SK-N-SH (cell line): ENCODE data around the gene EPB41L4A. TPM values are rescaled to one million over a fixed set of nuclear protein-coding genes. Genes with fewer than 3 reads are reported as not detected.

Experiments used
- CTCF ChIA-PET: fragments of 300-600, 350-600 bp; formaldehyde crosslinking; extraction: SDS; loops from one replicate; lab custom pipeline; 2021; lab: Yijun Ruan, JAX
- POLR2A ChIA-PET: fragments of 350-600 bp; sonication (Branson Sonifier 250); formaldehyde crosslinking; extraction: SDS; loops from one replicate; lab custom pipeline; 2020; ENCODE audit warnings: antibody characterized with exemption, inconsistent platforms; lab: Yijun Ruan, JAX
- DNase-seq: peaks from one replicate; pipeline ENCODE4 v3.0.0; 2012
- H2AFZ ChIP-seq: fragments of 200-600 bp; sonication (generic); 2 replicates; pipeline ENCODE4 v1.8.1; 2016; ENCODE audit warnings: antibody characterized with exemption, mild to moderate bottlenecking, low read depth
- H3F3A ChIP-seq: fragments of 200-600 bp; sonication (generic); replicated peaks from 2 replicates; pipeline ENCODE3; 2016; ENCODE audit warnings: antibody characterized with exemption, mild to moderate bottlenecking; ENCODE audit not compliant: insufficient read depth
- H3K27ac ChIP-seq, 2 experiments: fragments of 200-500 bp in 1 of 2; fragments of 200-600 bp in 1 of 2; sonication (Bioruptor generic) in 1 of 2; sonication (generic), shearing (Covaris generic) in 1 of 2; 2 replicates each; pipeline versions ENCODE4 v1.5.1 to v1.6.1; 2014 to 2016; ENCODE audit warnings: low read depth in 2 of 2, inconsistent platforms in 1 of 2, low read length in 1 of 2, mild to moderate bottlenecking in 1 of 2, mixed read lengths in 1 of 2
- H3K27me3 ChIP-seq: fragments of 200-600 bp; sonication (generic), shearing (Covaris generic); 2 replicates; pipeline ENCODE4 v1.6.1; 2016; ENCODE audit warnings: mixed run types; ENCODE audit not compliant: insufficient read depth
- H3K36me3 ChIP-seq, 2 experiments: fragments of 200-500 bp in 1 of 2; fragments of 200-600 bp in 1 of 2; sonication (Bioruptor generic) in 1 of 2; sonication (generic) in 1 of 2; replicated peaks in 1 of 2; 2 replicates each; pipeline versions ENCODE3 to v1.5.1; 2014 to 2016; ENCODE audit warnings: low read length in 1 of 2, mild to moderate bottlenecking in 1 of 2; ENCODE audit not compliant: insufficient read depth in 2 of 2, control insufficient read depth in 1 of 2
- H3K4me1 ChIP-seq, 2 experiments: fragments of 200-500 bp in 1 of 2; fragments of 200-600 bp in 1 of 2; sonication (Bioruptor generic) in 1 of 2; sonication (generic), shearing (Covaris generic) in 1 of 2; 2 replicates each; pipeline versions ENCODE4 v1.5.1 to v1.6.1; 2014 to 2016; ENCODE audit warnings: low read depth in 1 of 2, low read length in 1 of 2, mixed run types in 1 of 2; ENCODE audit not compliant: insufficient read depth in 2 of 2, control insufficient read depth in 1 of 2
- H3K4me2 ChIP-seq: fragments of 200-600 bp; sonication (generic), shearing (Covaris generic); 2 replicates; pipeline ENCODE4 v1.6.1; 2017; ENCODE audit warnings: mixed run types
- H3K4me3 ChIP-seq, 2 experiments: fragments of 200-500 bp in 1 of 2; fragments of 200-600 bp in 1 of 2; sonication (Bioruptor generic) in 1 of 2; sonication (generic), shearing (Covaris generic) in 1 of 2; 2 replicates each; pipeline versions ENCODE4 v1.5.1 to v1.8.1; 2014 to 2016; ENCODE audit warnings: low read depth in 2 of 2, inconsistent platforms in 1 of 2, low read length in 1 of 2, mild to moderate bottlenecking in 1 of 2, mixed read lengths in 1 of 2, moderate library complexity in 1 of 2
- H3K79me2 ChIP-seq: fragments of 200-600 bp; sonication (generic); 2 replicates; pipeline ENCODE4 v1.8.1; 2017; ENCODE audit warnings: mild to moderate bottlenecking; ENCODE audit not compliant: insufficient read depth
- H3K9ac ChIP-seq: fragments of 200-600 bp; sonication (generic); 2 replicates; pipeline ENCODE4 v1.6.1; 2017; ENCODE audit warnings: mixed run types
- H3K9me2 ChIP-seq: fragments of 200-600 bp; sonication (generic); 2 replicates; pipeline ENCODE4 v1.6.1; 2017; ENCODE audit warnings: mixed run types
- H3K9me3 ChIP-seq: fragments of 200-600 bp; sonication (generic); 2 replicates; pipeline ENCODE4 v1.6.1; 2017; ENCODE audit warnings: mixed run types, mild to moderate bottlenecking, moderate library complexity
- H4K20me1 ChIP-seq: fragments of 200-600 bp; sonication (generic); 2 replicates; pipeline ENCODE4 v1.6.1; 2017; ENCODE audit warnings: mild to moderate bottlenecking, mixed run types; ENCODE audit not compliant: insufficient read depth
- CTCF ChIP-seq: fragments of 200-600 bp; sonication (generic); IDR thresholded peaks from 2 replicates; pipeline ENCODE4 v1.6.1; 2017; ENCODE audit warnings: antibody characterized with exemption, mild to moderate bottlenecking, moderate library complexity
- ELF1 ChIP-seq: IDR thresholded peaks from 2 replicates; pipeline ENCODE4 v1.4.0; 2012
- EZH2phosphoT487 ChIP-seq: fragments of 200-600 bp; sonication (generic); IDR thresholded peaks from 2 replicates; pipeline ENCODE4 v1.6.1; 2017; ENCODE audit warnings: low read depth, mixed run types, mild to moderate bottlenecking, antibody characterized with exemption, moderate library complexity, borderline replicate concordance
- FOXJ3 ChIP-seq: sonication (generic); formaldehyde crosslinking; IDR thresholded peaks from 2 replicates; pipeline ENCODE4 v1.5.1; 2020; ENCODE audit warnings: mild to moderate bottlenecking, missing genetic modification reagents
- GATA2 ChIP-seq: sonication (generic); formaldehyde crosslinking; IDR thresholded peaks from 2 replicates; pipeline ENCODE4 v1.5.0; 2020; ENCODE audit warnings: mild to moderate bottlenecking, missing genetic modification reagents
- MEF2A ChIP-seq: IDR thresholded peaks from 2 replicates; pipeline ENCODE4 v1.4.0; 2012; ENCODE audit warnings: low read depth, borderline replicate concordance
- MXI1 ChIP-seq: IDR thresholded peaks from 2 replicates; pipeline ENCODE4 v1.6.1; 2012; ENCODE audit warnings: mild to moderate bottlenecking, low read depth, low read length, improper control_type of control experiment
- POLR2AphosphoS5 ChIP-seq: IDR thresholded peaks from 2 replicates; pipeline ENCODE4 v1.6.1; 2012; ENCODE audit warnings: low read depth, low read length
- RAD21 ChIP-seq: IDR thresholded peaks from 2 replicates; pipeline ENCODE4 v1.6.1; 2012; ENCODE audit warnings: mild to moderate bottlenecking, low read length
- RCOR1 ChIP-seq: fragments of 150-350 bp; IDR thresholded peaks from 2 replicates; pipeline ENCODE4 v1.6.1; 2017; ENCODE audit warnings: antibody characterized with exemption, low read length
- RFX5 ChIP-seq: IDR thresholded peaks from 2 replicates; pipeline ENCODE4 v1.6.1; 2012; ENCODE audit warnings: mild to moderate bottlenecking, improper control_type of control experiment, low read length
- SIN3A ChIP-seq: IDR thresholded peaks from 2 replicates; pipeline ENCODE4 v1.6.1; 2012; ENCODE audit warnings: low read depth, mild to moderate bottlenecking, low read length, moderate library complexity, borderline replicate concordance
- SMC3 ChIP-seq: IDR thresholded peaks from 2 replicates; pipeline ENCODE4 v1.6.1; 2012; ENCODE audit warnings: low read depth, low read length, improper control_type of control experiment
- TAF1 ChIP-seq: IDR thresholded peaks from 2 replicates; pipeline ENCODE4 v1.6.1; 2012; ENCODE audit warnings: low read depth, mild to moderate bottlenecking, low read length, moderate library complexity, borderline replicate concordance
- TEAD4 ChIP-seq: IDR thresholded peaks from 2 replicates; pipeline ENCODE4 v1.4.0; 2012; ENCODE audit warnings: mild to moderate bottlenecking, borderline replicate concordance; ENCODE audit not compliant: insufficient read depth
- YY1 ChIP-seq: IDR thresholded peaks from 2 replicates; pipeline ENCODE4 v1.4.0; 2012; ENCODE audit warnings: low read depth, mild to moderate bottlenecking
- WGBS: methylation state at CpG from one replicate; pipeline ENCODE4 v1.1.6; 2017; ENCODE audit warnings: low lambda C conversion rate; 5-methylcytosine and 5-hydroxymethylcytosine counted together
- polyA plus RNA-seq, 3 experiments: library from polyadenylated mRNA; depleted of rRNA; stranded (reverse); fragments of >200 nt; gene quantifications; 2 replicates each; pipeline ENCODE4 v1.2.3, GENCODE V29; 2012
- TF ChIP-seq, protein P1 (sequence below): IDR thresholded peaks from 2 replicates; pipeline ENCODE4 v1.4.0; 2012; ENCODE audit warnings: low read depth
- TF ChIP-seq, protein P2 (sequence below): fragments of 150-350 bp; IDR thresholded peaks from 2 replicates; pipeline ENCODE4 v1.6.1; 2017; ENCODE audit warnings: antibody characterized with exemption, low read length, low read depth, borderline replicate concordance
- TF ChIP-seq, protein P3 (sequence below): IDR thresholded peaks from 2 replicates; pipeline ENCODE4 v1.4.0; 2012; ENCODE audit warnings: low read depth, borderline replicate concordance
- TF ChIP-seq, protein P4 (sequence below): fragments of 150-350 bp; IDR thresholded peaks from 2 replicates; pipeline ENCODE4 v1.6.1; 2016; ENCODE audit warnings: mild to moderate bottlenecking, low read depth, low read length

Gene EPB41L4A
- polyA plus RNA-seq, 1 of the 3 experiments (the other 2 are of a cell fraction), result 0.07 TPM

DNA sequence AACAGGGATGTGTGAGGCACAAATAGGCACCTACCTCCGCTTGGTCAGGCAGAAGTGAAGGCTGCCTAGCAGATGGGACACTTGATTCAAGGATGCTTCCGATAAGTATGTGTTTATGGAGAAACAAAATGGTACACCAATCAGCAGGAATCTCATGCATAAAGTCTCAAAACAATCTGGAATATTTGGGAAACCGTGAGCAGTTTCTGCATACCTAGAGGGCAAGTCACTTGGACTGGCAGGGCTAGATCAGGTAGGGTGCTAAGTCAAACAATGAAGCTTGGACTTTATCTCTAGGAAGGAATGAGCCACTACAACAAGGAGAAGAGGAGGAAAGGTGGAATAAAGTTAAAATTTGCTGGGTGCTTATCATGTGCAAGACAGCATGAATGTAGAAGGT, 5.5 kb downstream of the EPB41L4A start:
- Histone ChIP-seq H3K9ac (no peak overlapping the region), H3F3A (no peaks in the 10 kb centered on the region), H3K36me3 (no peaks in the 10 kb centered on the region), H3K27ac (no peak overlapping the region), H2AFZ (no peak overlapping the region), H3K4me1 (peaks cover 0 to 4% of the 10 kb centered on the region in 2 experiments; a peak in 2 of 4 replicates), H3K79me2 (no peaks in the 10 kb centered on the region), H3K9me3 (no peaks in the 10 kb centered on the region), H3K4me3 (no peak overlapping the region), H3K4me2 (no peak overlapping the region), H3K9me2 (no peaks in the 10 kb centered on the region), H4K20me1 (no peaks in the 10 kb centered on the region), H3K27me3 (peaks cover 9% of the 10 kb centered on the region; the same call in 1 of the 2 replicates)
- no peak for TF ChIP-seq FOXJ3 (CRISPR knock-in tag)
- TF ChIP-seq RFX5, result no peak
- TF ChIP-seq, protein P1, sequence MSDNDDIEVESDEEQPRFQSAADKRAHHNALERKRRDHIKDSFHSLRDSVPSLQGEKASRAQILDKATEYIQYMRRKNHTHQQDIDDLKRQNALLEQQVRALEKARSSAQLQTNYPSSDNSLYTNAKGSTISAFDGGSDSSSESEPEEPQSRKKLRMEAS, result no peak
- TF ChIP-seq, protein P2, sequence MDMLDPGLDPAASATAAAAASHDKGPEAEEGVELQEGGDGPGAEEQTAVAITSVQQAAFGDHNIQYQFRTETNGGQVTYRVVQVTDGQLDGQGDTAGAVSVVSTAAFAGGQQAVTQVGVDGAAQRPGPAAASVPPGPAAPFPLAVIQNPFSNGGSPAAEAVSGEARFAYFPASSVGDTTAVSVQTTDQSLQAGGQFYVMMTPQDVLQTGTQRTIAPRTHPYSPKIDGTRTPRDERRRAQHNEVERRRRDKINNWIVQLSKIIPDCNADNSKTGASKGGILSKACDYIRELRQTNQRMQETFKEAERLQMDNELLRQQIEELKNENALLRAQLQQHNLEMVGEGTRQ, result no peak
- no peak for TF ChIP-seq MXI1
- TF ChIP-seq YY1, result no peak
- TF ChIP-seq, protein P3, sequence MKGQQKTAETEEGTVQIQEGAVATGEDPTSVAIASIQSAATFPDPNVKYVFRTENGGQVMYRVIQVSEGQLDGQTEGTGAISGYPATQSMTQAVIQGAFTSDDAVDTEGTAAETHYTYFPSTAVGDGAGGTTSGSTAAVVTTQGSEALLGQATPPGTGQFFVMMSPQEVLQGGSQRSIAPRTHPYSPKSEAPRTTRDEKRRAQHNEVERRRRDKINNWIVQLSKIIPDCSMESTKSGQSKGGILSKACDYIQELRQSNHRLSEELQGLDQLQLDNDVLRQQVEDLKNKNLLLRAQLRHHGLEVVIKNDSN, result no peak
- TF ChIP-seq TEAD4, result no peak
- no peak for TF ChIP-seq ELF1
- TF ChIP-seq CTCF, result no peak
- TF ChIP-seq SIN3A, result no peak
- TF ChIP-seq MEF2A, result no peak
- TF ChIP-seq, protein P4, sequence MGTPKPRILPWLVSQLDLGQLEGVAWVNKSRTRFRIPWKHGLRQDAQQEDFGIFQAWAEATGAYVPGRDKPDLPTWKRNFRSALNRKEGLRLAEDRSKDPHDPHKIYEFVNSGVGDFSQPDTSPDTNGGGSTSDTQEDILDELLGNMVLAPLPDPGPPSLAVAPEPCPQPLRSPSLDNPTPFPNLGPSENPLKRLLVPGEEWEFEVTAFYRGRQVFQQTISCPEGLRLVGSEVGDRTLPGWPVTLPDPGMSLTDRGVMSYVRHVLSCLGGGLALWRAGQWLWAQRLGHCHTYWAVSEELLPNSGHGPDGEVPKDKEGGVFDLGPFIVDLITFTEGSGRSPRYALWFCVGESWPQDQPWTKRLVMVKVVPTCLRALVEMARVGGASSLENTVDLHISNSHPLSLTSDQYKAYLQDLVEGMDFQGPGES, result no peak
- TF ChIP-seq RAD21, result no peak
- no peak for TF ChIP-seq GATA2 (CRISPR knock-in tag)
- TF ChIP-seq TAF1, result no peak
- TF ChIP-seq SMC3, result no peak
- no peak for TF ChIP-seq RCOR1
- TF ChIP-seq EZH2phosphoT487, result no peak
- no peak for TF ChIP-seq POLR2AphosphoS5
- CTCF ChIA-PET, result no interaction called here
- no peak for DNase-seq
- POLR2A ChIA-PET, result no interaction called here
- 48% methylated on average over 3 of the region's 3 CpGs for WGBS
